Measurements from ENCODE around the gene APOBEC3G. TPM values are rescaled to one million over a fixed set of nuclear protein-coding genes. Genes with fewer than 3 reads are reported as not detected.

Gene APOBEC3G
- total and polyA plus RNA-seq, 2 of the 4 experiments (the other 2 are of a cell fraction): 5.3 to 7.0 TPM

GRCh38 chr22:39030705-39031104, 46.4 kb upstream of the APOBEC3G start:
- BruUV-seq (replicated peaks): no TSS peak
- Histone ChIP-seq H2AK5ac (ENCODE audit: low read depth, low read length) (no peak overlapping the region), H3K23ac (ENCODE audit: low read depth, low read length) (no peak overlapping the region), H2AFZ (replicated peaks; ENCODE audit: low read length, poor library complexity) (no peak overlapping the region), H3K36me3 (ENCODE audit: control insufficient read depth, insufficient read depth, low read length) (no peaks in the 10 kb centered on the region), H2BK120ac (ENCODE audit: low read depth, low read length) (no peak overlapping the region), H2BK15ac (ENCODE audit: low read depth, low read length) (no peak overlapping the region), H3K79me1 (ENCODE audit: low read depth in 1 of 2, low read length in 2 of 2) (no peaks in the 10 kb centered on the region), H3K4me3 (ENCODE audit: insufficient read depth, low read depth, low read length) (no peak overlapping the region), H3K9me3 (ENCODE audit: control insufficient read depth, insufficient read depth, low read length) (no peaks in the 10 kb centered on the region), H3K56ac (ENCODE audit: extremely low read depth, insufficient read depth, low read length) (no peak overlapping the region), H3K27me3 (ENCODE audit: control insufficient read depth, insufficient read depth, low read length) (no peaks in the 10 kb centered on the region), H3K9me1 (ENCODE audit: insufficient read depth, low read length) (no peaks in the 10 kb centered on the region), H3K4me1 (ENCODE audit: control insufficient read depth, insufficient read depth, low read length) (no peaks in the 10 kb centered on the region), H3K18ac (ENCODE audit: low read depth, low read length) (no peak overlapping the region), H3K4ac (ENCODE audit: low read depth, low read length) (no peak overlapping the region), H3K9ac (ENCODE audit: low read depth, low read length) (no peak overlapping the region), H3K14ac (replicated peaks; ENCODE audit: low read depth, low read length) (no peak overlapping the region), H3K4me2 (ENCODE audit: low read depth, low read length) (no peak overlapping the region), H2BK20ac (ENCODE audit: low read depth, low read length) (no peak overlapping the region), H4K8ac (ENCODE audit: low read depth in 2 of 2, low read length in 2 of 2) (no peak overlapping the region), H4K20me1 (ENCODE audit: insufficient read depth, low read length) (no peaks in the 10 kb centered on the region), H2BK5ac (ENCODE audit: low read depth, low read length, poor library complexity, severe bottlenecking) (no peak overlapping the region), H4K5ac (ENCODE audit: low read depth, low read length) (no peak overlapping the region), H4K91ac (ENCODE audit: insufficient read depth, low read depth, low read length) (no peak overlapping the region), H2AK9ac (replicated peaks; ENCODE audit: low read depth, low read length, poor library complexity) (no peak overlapping the region), H3K27ac (ENCODE audit: insufficient read depth, low read length) (no peak overlapping the region)
- TF ChIP-seq FOS (IDR thresholded peaks at IDR 0.05; ENCODE audit: low read depth, low read length) (no peak), SMC3 (IDR thresholded peaks at IDR 0.05; ENCODE audit: low read depth, low read length) (no peak), CHD1 (IDR thresholded peaks at IDR 0.05; ENCODE audit: low read depth, low read length) (no peak), RFX5 (IDR thresholded peaks at IDR 0.05; ENCODE audit: low read depth, low read length) (no peak), POLR2A (IDR thresholded peaks at IDR 0.05; ENCODE audit: low read depth, low read length) (no peak), MXI1 (IDR thresholded peaks at IDR 0.05; ENCODE audit: borderline replicate concordance, low read depth, low read length) (no peak), NFE2L2 (IDR thresholded peaks at IDR 0.05; ENCODE audit: low read depth, low read length) (no peak), USF2 (IDR thresholded peaks at IDR 0.05; ENCODE audit: low read depth, low read length) (no peak), BHLHE40 (IDR thresholded peaks at IDR 0.05; ENCODE audit: low read depth, low read length) (no peak), MAZ (IDR thresholded peaks at IDR 0.05; ENCODE audit: borderline replicate concordance, low read depth, low read length) (no peak), CEBPB (IDR thresholded peaks at IDR 0.05; ENCODE audit: low read depth, low read length) (no peak), ELK1 (IDR thresholded peaks at IDR 0.05; ENCODE audit: borderline replicate concordance, low read depth, low read length) (no peak), RAD21 (IDR thresholded peaks at IDR 0.05; ENCODE audit: low read length) (no peak), CTCF (conservative IDR thresholded peaks at IDR 0.05; ENCODE audit: low read depth, low read length) (no peak), RCOR1 (IDR thresholded peaks at IDR 0.05; ENCODE audit: insufficient replicate concordance, low read length) (no peak), MAFK (IDR thresholded peaks at IDR 0.05; ENCODE audit: low read depth, low read length) (no peak)
- intact Hi-C loops (cut with micrococcal nuclease) (no loop called here), dilution Hi-C loops (cut with HindIII; ENCODE audit: low sequenced_read_pairs, unreplicated experiment) (no loop called here), in situ Hi-C loops (cut with MboI; ENCODE audit: low sequenced_read_pairs) (no loop called here)
- CTCF ChIA-PET: no interaction called here
- 90% methylated on average over 3 of the region's 14 CpGs; no CpG with 5 or more reads in 1 of the 2 experiments for WGBS, 2 experiments (ENCODE audit: extremely low coverage in 2 of 2, insufficient read length in 1 of 2)
- no peak for ATAC-seq (ENCODE audit: low read depth)
- POLR2A ChIA-PET (ENCODE audit: unreplicated experiment): no interaction called here
- DNase-seq: no peak
